ENCODE data around the gene TLE4. TPM values are rescaled to one million over a fixed set of nuclear protein-coding genes. Genes with fewer than 3 reads are reported as not detected.

TLE4 gene
- total and polyA plus RNA-seq, 8 donors, result 6.2 to 85.2 (median 22.0) TPM

GRCh38 chr9:79564105-79564504 is 7.7 kb upstream of the TLE4 start:
- 92 to 96% (median 94%) methylated on average over 2 of the region's 2 CpGs for WGBS, 5 donors
- peaks cover 0 to 3% (median 0%) of the 10 kb centered on the region in 3 donors for H3K27me3 ChIP-seq
- peaks cover 0 to 9% (median 4%) of the 10 kb centered on the region in 4 donors for H3K4me1 ChIP-seq
- TF ChIP-seq EP300 (IDR thresholded peaks at IDR 0.05) (no peak), POLR2A (IDR thresholded peaks at IDR 0.05) (no peak), CTCF (IDR thresholded peaks at IDR 0.05) (no peak), POLR2AphosphoS5 (IDR thresholded peaks at IDR 0.05) (no peak)
- peaks cover 0 to 5% (median 2%) of the 10 kb centered on the region in 4 donors for H3K9me3 ChIP-seq
- DNase-seq, result no peak
- H3K4me3 ChIP-seq, result no peak overlapping the region
- no peaks in the 10 kb centered on the region for H3K36me3 ChIP-seq
- intact Hi-C loops (cut with DNase I; ENCODE audit: low total_unique reads), result no loop called here
- no peak overlapping the region for H3K27ac ChIP-seq

GRCh38 chr9:79565245-79565644 is 6.5 kb upstream of the TLE4 start:
- H3K27me3 ChIP-seq, result peaks cover 0 to 4% (median 3%) of the 10 kb centered on the region in 3 donors
- H3K4me1 ChIP-seq, result peaks cover 2 to 7% (median 5%) of the 10 kb centered on the region in 4 donors
- H3K36me3 ChIP-seq, result no peaks in the 10 kb centered on the region
- peaks cover 0 to 5% (median 2%) of the 10 kb centered on the region in 4 donors for H3K9me3 ChIP-seq
- TF ChIP-seq POLR2A (IDR thresholded peaks at IDR 0.05) (no peak), CTCF (IDR thresholded peaks at IDR 0.05) (no peak), EP300 (IDR thresholded peaks at IDR 0.05) (no peak), POLR2AphosphoS5 (IDR thresholded peaks at IDR 0.05) (no peak)
- H3K27ac ChIP-seq, result no peak overlapping the region
- no peak for DNase-seq
- no peak overlapping the region for H3K4me3 ChIP-seq
- intact Hi-C loops (cut with DNase I; ENCODE audit: low total_unique reads), result no loop called here
- 65 to 90% (median 71%) methylated on average over 2 of the region's 2 CpGs for WGBS, 5 donors

- Histone ChIP-seq H3K27ac (no peak overlapping the region), H3K9me3 (peaks cover 0 to 5% (median 2%) of the 10 kb centered on the region in 4 donors), H3K4me1 (peaks cover 9 to 10% (median 9%) of the 10 kb centered on the region in 4 donors), H3K36me3 (no peaks in the 10 kb centered on the region), H3K27me3 (peaks cover 0 to 10% (median 8%) of the 10 kb centered on the region in 3 donors), H3K4me3 (no peak overlapping the region)
- no peak for DNase-seq
- intact Hi-C loops (cut with DNase I; ENCODE audit: low total_unique reads), result no loop called here
- 62 to 83% (median 71%) methylated on average over 2 of the region's 2 CpGs for WGBS, 5 donors
- TF ChIP-seq EP300 (IDR thresholded peaks at IDR 0.05) (no peak), POLR2A (IDR thresholded peaks at IDR 0.05) (no peak), CTCF (IDR thresholded peaks at IDR 0.05) (no peak)
Measured at GRCh38 chr9:79567671-79568098, 4.1 kb upstream of the TLE4 start.

- peaks cover 0 to 5% (median 2%) of the 10 kb centered on the region in 4 donors for H3K9me3 ChIP-seq
Measured at GRCh38 chr9:79568337-79569101, 3.2 kb upstream of the TLE4 start.

More at GRCh38 chr9:79568337-79569101, 3.2 kb upstream of the TLE4 start:
- H3K4me1 ChIP-seq, result peaks cover 9 to 10% (median 9%) of the 10 kb centered on the region in 4 donors
- TF ChIP-seq CTCF (IDR thresholded peaks at IDR 0.05), result no peak
- TF ChIP-seq POLR2A (IDR thresholded peaks at IDR 0.05), result no peak
- no peak for TF ChIP-seq EP300 (IDR thresholded peaks at IDR 0.05)
- TF ChIP-seq POLR2AphosphoS5 (IDR thresholded peaks at IDR 0.05), result no peak
- H3K27me3 ChIP-seq, result peaks cover 0 to 10% (median 8%) of the 10 kb centered on the region in 3 donors
- H3K4me3 ChIP-seq, result no peak overlapping the region
- H3K36me3 ChIP-seq, result no peaks in the 10 kb centered on the region
- WGBS, 5 donors, result 78 to 88% (median 83%) methylated on average over 7 of the region's 7 CpGs
- intact Hi-C loops (cut with DNase I; ENCODE audit: low total_unique reads), result no loop called here
- H3K27ac ChIP-seq, result no peak overlapping the region
- DNase-seq, result no peak

Data from stomach (tissue), 9 donors.